DND-41 (cell line): ENCODE measurements around the gene RFNG.

Experiments used
- EZH2 ChIP-seq: IDR thresholded peaks from 3 replicates; pipeline ENCODE4 v1.6.1; 2012; ENCODE audit warnings: borderline replicate concordance, low read depth, mild to moderate bottlenecking, moderate library complexity, low read length, inconsistent platforms; ENCODE audit not compliant: severe bottlenecking
- TF ChIP-seq, protein P1 (sequence below): IDR thresholded peaks from 2 replicates; pipeline ENCODE4 v1.5.1; 2012; ENCODE audit warnings: borderline replicate concordance, low read length, moderate library complexity, mild to moderate bottlenecking; ENCODE audit not compliant: poor library complexity, severe bottlenecking; ENCODE audit errors: extremely low read depth

DNA sequence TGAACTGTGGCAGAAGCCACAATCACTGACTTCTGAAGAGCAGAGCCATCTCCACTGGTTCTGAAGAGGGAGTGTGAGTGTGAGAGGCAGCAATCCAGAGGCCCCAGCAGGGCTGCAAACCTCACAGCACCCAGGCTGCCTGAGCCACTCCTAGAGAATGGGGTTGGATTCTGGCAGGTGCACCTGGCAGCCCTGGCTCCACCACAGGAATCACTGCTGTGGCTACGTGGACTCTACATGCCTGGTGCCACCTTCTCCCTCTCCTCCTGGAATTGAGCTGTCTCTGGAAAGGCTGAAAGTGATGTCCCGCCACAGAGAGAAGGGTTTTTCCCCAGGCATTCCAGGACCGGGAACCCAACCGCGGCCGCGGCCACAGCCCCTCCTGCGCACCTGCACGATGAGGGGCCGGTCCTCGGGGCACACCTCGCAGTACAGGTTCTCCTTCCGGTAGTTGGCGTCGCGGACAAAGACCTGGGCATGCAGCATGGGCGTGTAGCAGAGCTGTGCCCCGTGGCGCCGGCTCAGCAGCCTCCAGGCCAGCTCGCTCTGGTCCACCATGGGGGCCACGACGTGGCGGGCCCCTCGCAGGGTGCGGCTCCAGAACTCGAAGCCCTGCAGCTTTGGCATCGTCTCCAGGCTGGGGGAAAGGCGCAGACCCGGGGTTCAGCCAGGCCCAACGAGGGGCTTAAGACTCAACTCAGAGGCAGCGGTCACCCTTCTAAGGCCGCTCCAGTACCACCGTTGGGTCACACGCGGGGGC is 13.0 kb upstream of the RFNG start:
- TF ChIP-seq, protein P1, sequence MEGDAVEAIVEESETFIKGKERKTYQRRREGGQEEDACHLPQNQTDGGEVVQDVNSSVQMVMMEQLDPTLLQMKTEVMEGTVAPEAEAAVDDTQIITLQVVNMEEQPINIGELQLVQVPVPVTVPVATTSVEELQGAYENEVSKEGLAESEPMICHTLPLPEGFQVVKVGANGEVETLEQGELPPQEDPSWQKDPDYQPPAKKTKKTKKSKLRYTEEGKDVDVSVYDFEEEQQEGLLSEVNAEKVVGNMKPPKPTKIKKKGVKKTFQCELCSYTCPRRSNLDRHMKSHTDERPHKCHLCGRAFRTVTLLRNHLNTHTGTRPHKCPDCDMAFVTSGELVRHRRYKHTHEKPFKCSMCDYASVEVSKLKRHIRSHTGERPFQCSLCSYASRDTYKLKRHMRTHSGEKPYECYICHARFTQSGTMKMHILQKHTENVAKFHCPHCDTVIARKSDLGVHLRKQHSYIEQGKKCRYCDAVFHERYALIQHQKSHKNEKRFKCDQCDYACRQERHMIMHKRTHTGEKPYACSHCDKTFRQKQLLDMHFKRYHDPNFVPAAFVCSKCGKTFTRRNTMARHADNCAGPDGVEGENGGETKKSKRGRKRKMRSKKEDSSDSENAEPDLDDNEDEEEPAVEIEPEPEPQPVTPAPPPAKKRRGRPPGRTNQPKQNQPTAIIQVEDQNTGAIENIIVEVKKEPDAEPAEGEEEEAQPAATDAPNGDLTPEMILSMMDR = no peak
- no peak for TF ChIP-seq EZH2
